ENCODE results near the gene SLC16A13. TPM values are rescaled to one million over a fixed set of nuclear protein-coding genes. Genes with fewer than 3 reads are reported as not detected.
"Not testable (repeated sequence)": the region's sequence is repeated elsewhere in the genome, so short reads cannot be mapped to it uniquely, and the experiment has no call there.

The SLC16A13 gene
- total RNA-seq, 2 experiments from 2014 or later = 14.8 to 15.0 TPM

GRCh38 chr17:7070712-7071111 lies 34.9 kb downstream of the SLC16A13 start:
- ChIA-PET POLR2A (no interaction called here), CTCF (no interaction called here)
- DNase-seq (no peak), ATAC-seq (no peak)
- no peak overlapping the region for H3K4me3 Mint-ChIP-seq
- H3K27ac Mint-ChIP-seq = no peak overlapping the region
- no peaks in the 10 kb centered on the region for H3K4me1 Mint-ChIP-seq (ENCODE audit: low read depth)
- H3K27me3 Mint-ChIP-seq (ENCODE audit: low read depth) = peaks cover 17% of the 10 kb centered on the region
- H3K36me3 Mint-ChIP-seq (ENCODE audit: low read depth) = no peaks in the 10 kb centered on the region
- H3K9me3 Mint-ChIP-seq (ENCODE audit: insufficient read depth) = peaks cover 12% of the 10 kb centered on the region

- no peak for DNase-seq
- POLR2A ChIA-PET = no interaction called here
- CTCF ChIA-PET = interaction anchor here (1.7 kb wide), 1 partner anchor 27 kb away, joined by 7 read pairs; no protein-coding TSS in a partner anchor
These were observed 36.6 kb downstream of the SLC16A13 start for GRCh38 chr17:7072406-7072805.

GRCh38 chr17:7074931-7075330 lies 39.1 kb downstream of the SLC16A13 start:
- Mint-ChIP-seq H3K4me1 (ENCODE audit: low read depth) (no peaks in the 10 kb centered on the region), H3K9me3 (ENCODE audit: insufficient read depth) (no peaks in the 10 kb centered on the region), H3K4me3 (no peak overlapping the region), H3K27ac (no peak overlapping the region), H3K27me3 (ENCODE audit: low read depth) (peaks cover 13% of the 10 kb centered on the region), H3K36me3 (ENCODE audit: low read depth) (no peaks in the 10 kb centered on the region)
- ChIA-PET POLR2A (no interaction called here), CTCF (interaction anchor here (0.8 to 1.3 kb wide), 5 partner anchors 17 to 103 kb away, joined by 3 to 4 read pairs (median 3); no protein-coding TSS in a partner anchor)
- ATAC-seq (no peak), DNase-seq (no peak)

More at GRCh38 chr17:7072406-7072805, 36.6 kb downstream of the SLC16A13 start:
- ATAC-seq = no peak
- Mint-ChIP-seq H3K36me3 (ENCODE audit: low read depth) (no peaks in the 10 kb centered on the region), H3K27ac (no peak overlapping the region), H3K9me3 (ENCODE audit: insufficient read depth) (peaks cover 12% of the 10 kb centered on the region), H3K4me1 (ENCODE audit: low read depth) (no peaks in the 10 kb centered on the region), H3K27me3 (ENCODE audit: low read depth) (peaks cover 17% of the 10 kb centered on the region), H3K4me3 (no peak overlapping the region)

- H3K27ac Mint-ChIP-seq = no peak overlapping the region
These were observed 42.2 kb downstream of the SLC16A13 start for GRCh38 chr17:7077911-7078546.

GRCh38 chr17:7078711-7079110 lies 42.9 kb downstream of the SLC16A13 start:
- Mint-ChIP-seq H3K9me3 (ENCODE audit: insufficient read depth) (no peaks in the 10 kb centered on the region), H3K27me3 (ENCODE audit: low read depth) (peaks cover 15% of the 10 kb centered on the region), H3K4me1 (ENCODE audit: low read depth) (peaks cover 30% of the 10 kb centered on the region), H3K4me3 (no peak overlapping the region), H3K27ac (no peak overlapping the region), H3K36me3 (ENCODE audit: low read depth) (no peaks in the 10 kb centered on the region)
- ChIA-PET CTCF (no interaction called here), POLR2A (no interaction called here)
- ATAC-seq = no peak
- no peak for DNase-seq

More at GRCh38 chr17:7077911-7078546, 42.2 kb downstream of the SLC16A13 start:
- Mint-ChIP-seq H3K4me1 (ENCODE audit: low read depth) (peaks cover 25% of the 10 kb centered on the region), H3K9me3 (ENCODE audit: insufficient read depth) (no peaks in the 10 kb centered on the region), H3K36me3 (ENCODE audit: low read depth) (no peaks in the 10 kb centered on the region), H3K4me3 (no peak overlapping the region), H3K27me3 (ENCODE audit: low read depth) (peaks cover 12% of the 10 kb centered on the region)
- DNase-seq = no peak
- POLR2A ChIA-PET = no interaction called here
- no peak for ATAC-seq
- CTCF ChIA-PET = no interaction called here

- H3K4me1 Mint-ChIP-seq (ENCODE audit: low read depth) = peaks cover 36% of the 10 kb centered on the region
- POLR2A ChIA-PET = no interaction called here
- no peaks in the 10 kb centered on the region for H3K36me3 Mint-ChIP-seq (ENCODE audit: low read depth)
- H3K27me3 Mint-ChIP-seq (ENCODE audit: low read depth) = peaks cover 25% of the 10 kb centered on the region
- H3K4me3 Mint-ChIP-seq = no peak within 1 kb of the TSS
- ATAC-seq (no peak), DNase-seq (no peak)
- H3K27ac Mint-ChIP-seq = no peak within 1 kb of the TSS
- no peaks in the 10 kb centered on the region for H3K9me3 Mint-ChIP-seq (ENCODE audit: insufficient read depth)
- CTCF ChIA-PET = interaction anchor here (2.3 kb wide), 1 partner anchor 53 kb away, joined by 13 read pairs; no protein-coding TSS in a partner anchor
These were observed 44.0 kb downstream of the SLC16A13 start, which contains the start of gene CLEC10A for GRCh38 chr17:7079581-7080455. TSS of gene CLEC10A (minus strand) at chr17:7080251. CDS start at chr17:7078812, 1,439 bp downstream.

- Mint-ChIP-seq H3K4me3 (no peak overlapping the region), H3K4me1 (ENCODE audit: low read depth) (peaks cover 36% of the 10 kb centered on the region), H3K27ac (no peak overlapping the region), H3K36me3 (ENCODE audit: low read depth) (no peaks in the 10 kb centered on the region), H3K27me3 (ENCODE audit: low read depth) (peaks cover 25% of the 10 kb centered on the region), H3K9me3 (ENCODE audit: insufficient read depth) (no peaks in the 10 kb centered on the region)
- POLR2A ChIA-PET = no interaction called here
- CTCF ChIA-PET = interaction anchor here (1.3 to 2.3 kb wide), 2 partner anchors 28 to 52 kb away, joined by 6 to 13 read pairs; no protein-coding TSS in a partner anchor
- ATAC-seq = no peak
- no peak for DNase-seq
These were observed 44.7 kb downstream of the SLC16A13 start for GRCh38 chr17:7080456-7081041.

GRCh38 chr17:7081341-7082062 lies 45.7 kb downstream of the SLC16A13 start:
- DNase-seq (peak; percentile 81), ATAC-seq (peak; percentile 84)
- H3K36me3 Mint-ChIP-seq (ENCODE audit: low read depth) = no peaks in the 10 kb centered on the region
- H3K27me3 Mint-ChIP-seq (ENCODE audit: low read depth) = peaks cover 29% of the 10 kb centered on the region
- ChIA-PET POLR2A (no interaction called here), CTCF (interaction anchor here (1.0 to 2.3 kb wide), 4 partner anchors 29 to 51 kb away, joined by 3 to 13 read pairs (median 4); no protein-coding TSS in a partner anchor)
- H3K4me1 Mint-ChIP-seq (ENCODE audit: low read depth) = peaks cover 36% of the 10 kb centered on the region
- H3K9me3 Mint-ChIP-seq (ENCODE audit: insufficient read depth) = no peaks in the 10 kb centered on the region
- H3K4me3 Mint-ChIP-seq = peak overlapping the region; percentile 16
- H3K27ac Mint-ChIP-seq = no peak overlapping the region

GRCh38 chr17:7083592-7083991 lies 47.8 kb downstream of the SLC16A13 start:
- DNase-seq (no peak), ATAC-seq (no peak)
- Mint-ChIP-seq H3K4me1 (ENCODE audit: low read depth) (peaks cover 36% of the 10 kb centered on the region), H3K36me3 (ENCODE audit: low read depth) (no peaks in the 10 kb centered on the region), H3K27ac (no peak overlapping the region), H3K9me3 (ENCODE audit: insufficient read depth) (no peaks in the 10 kb centered on the region), H3K27me3 (ENCODE audit: low read depth) (peaks cover 34% of the 10 kb centered on the region), H3K4me3 (no peak overlapping the region)
- ChIA-PET POLR2A (no interaction called here), CTCF (no interaction called here)

- CTCF ChIA-PET = interaction anchor here (1.4 kb wide), 1 partner anchor 94 kb away, joined by 3 read pairs; no protein-coding TSS in a partner anchor
- peaks cover 34% of the 10 kb centered on the region for H3K27me3 Mint-ChIP-seq (ENCODE audit: low read depth)
- H3K27ac Mint-ChIP-seq = no peak overlapping the region
- ATAC-seq (no peak), DNase-seq (no peak)
- no peaks in the 10 kb centered on the region for H3K9me3 Mint-ChIP-seq (ENCODE audit: insufficient read depth)
- POLR2A ChIA-PET = interaction anchor here (0.6 kb wide), 1 partner anchor 503 kb away, joined by 3 read pairs; no protein-coding TSS in a partner anchor
- H3K4me3 Mint-ChIP-seq = no peak overlapping the region
- H3K4me1 Mint-ChIP-seq (ENCODE audit: low read depth) = peaks cover 36% of the 10 kb centered on the region
- no peaks in the 10 kb centered on the region for H3K36me3 Mint-ChIP-seq (ENCODE audit: low read depth)
These were observed 48.3 kb downstream of the SLC16A13 start for GRCh38 chr17:7084088-7084487.

GRCh38 chr17:7088442-7088841 lies 52.6 kb downstream of the SLC16A13 start:
- H3K27ac Mint-ChIP-seq, CTCF ChIA-PET, POLR2A ChIA-PET: not testable (repeated sequence)

More at GRCh38 chr17:7088442-7088841, 52.6 kb downstream of the SLC16A13 start:
- DNase-seq; H3K36me3 Mint-ChIP-seq (ENCODE audit: low read depth); ATAC-seq; H3K4me1 Mint-ChIP-seq (ENCODE audit: low read depth); H3K4me3 Mint-ChIP-seq; H3K9me3 Mint-ChIP-seq (ENCODE audit: insufficient read depth): not testable (repeated sequence)
- H3K27me3 Mint-ChIP-seq (ENCODE audit: low read depth) = peaks cover 22% of the 10 kb centered on the region

Data from activated CD8-positive, alpha-beta T cell treated with anti-CD3 and anti-CD28 coated beads, Interleukin-2, amount 10 ng/mL, durations not matched to agents 7 days and 5 days (primary cell).